ENCODE results near the gene HOXB2. TPM values are rescaled to one million over a fixed set of nuclear protein-coding genes. Genes with fewer than 3 reads are reported as not detected.

HOXB2 gene
- total and polyA plus RNA-seq, 2 donors = 3.1 to 18.6 TPM

DNA sequence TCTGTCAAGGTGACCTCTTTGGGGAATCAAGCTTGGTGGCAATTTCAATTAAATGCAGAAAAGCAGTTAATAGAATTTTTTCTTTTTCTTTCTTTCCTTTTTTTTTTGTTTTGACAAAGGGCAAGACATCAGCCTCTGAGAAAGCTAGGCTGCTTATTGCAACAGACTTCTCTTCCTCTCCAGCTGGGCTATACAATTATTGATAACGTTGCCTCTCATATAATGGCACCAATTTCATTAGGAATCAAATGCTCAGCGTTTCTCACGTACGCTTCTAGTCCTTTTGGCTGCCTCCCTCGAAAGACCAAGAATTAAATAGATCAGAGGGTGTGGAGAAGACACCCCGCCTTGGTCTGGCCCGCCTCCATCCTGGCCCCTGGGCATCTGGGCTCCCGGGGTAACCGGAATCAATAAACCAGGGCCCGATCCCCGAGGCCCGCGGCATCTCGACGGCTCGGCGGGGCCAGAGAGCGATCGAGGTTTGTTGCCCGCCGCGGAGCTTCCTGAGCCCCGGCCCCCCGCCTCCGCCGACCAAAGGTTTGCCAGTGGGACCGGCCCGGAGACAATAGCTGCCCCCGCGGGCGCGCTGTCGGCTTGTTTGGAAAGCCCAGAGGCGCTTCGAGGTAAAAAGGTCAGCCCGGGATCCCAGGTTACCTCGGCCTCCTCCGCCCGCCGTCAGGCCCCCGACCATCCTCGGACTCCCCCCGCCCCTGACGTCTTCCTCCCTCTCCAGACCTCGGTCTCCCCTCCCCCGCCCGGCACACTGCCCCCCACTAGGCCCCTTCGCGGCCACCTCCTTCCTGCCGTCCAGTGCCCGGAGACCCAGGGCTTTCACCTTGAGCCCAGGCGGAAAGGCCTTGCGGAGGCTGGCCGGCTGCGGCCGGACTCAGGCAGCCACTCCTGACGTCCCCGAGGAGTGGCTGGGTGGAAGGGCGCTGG, 18.0 kb downstream of the HOXB2 start:
- Histone ChIP-seq H3K4me3 (ENCODE audit: low read depth, low read length) (no peak overlapping the region), H3K27ac (ENCODE audit: low read depth) (no peak overlapping the region), H3K4me1 (ENCODE audit: insufficient read depth) (no peaks in the 10 kb centered on the region), H3K36me3 (ENCODE audit: insufficient read depth) (no peaks in the 10 kb centered on the region)
- DNase-seq (ENCODE audit: extremely low spot score) = no peak
- 23% methylated on average over 59 of the region's 59 CpGs for WGBS

DNA sequence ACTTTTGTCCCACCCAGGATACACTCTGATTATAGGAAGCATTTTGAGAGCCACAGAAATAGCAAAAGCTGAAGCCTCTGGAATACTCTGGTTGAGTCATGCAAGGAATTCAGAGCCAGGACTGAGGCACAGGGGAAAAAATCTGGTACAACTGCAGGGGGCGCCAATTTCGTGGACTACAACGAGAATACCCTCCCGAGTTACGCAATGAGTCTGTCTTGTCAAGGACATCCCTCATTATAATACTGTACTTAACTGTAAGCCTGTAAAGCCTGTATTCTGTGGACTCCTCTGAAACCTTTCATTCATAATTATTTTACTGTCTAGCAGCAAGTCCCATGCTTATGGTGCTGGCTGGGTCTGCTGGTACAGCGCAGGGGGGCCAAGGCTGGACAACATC, 21.9 kb downstream of the HOXB2 start:
- Histone ChIP-seq H3K27ac (ENCODE audit: low read depth) (no peak overlapping the region), H3K36me3 (ENCODE audit: insufficient read depth) (no peaks in the 10 kb centered on the region), H3K4me3 (ENCODE audit: low read depth, low read length) (no peak overlapping the region), H3K4me1 (ENCODE audit: insufficient read depth) (no peaks in the 10 kb centered on the region)
- no peak for DNase-seq (ENCODE audit: extremely low spot score)
- 72% methylated on average over 6 of the region's 6 CpGs for WGBS

DNA sequence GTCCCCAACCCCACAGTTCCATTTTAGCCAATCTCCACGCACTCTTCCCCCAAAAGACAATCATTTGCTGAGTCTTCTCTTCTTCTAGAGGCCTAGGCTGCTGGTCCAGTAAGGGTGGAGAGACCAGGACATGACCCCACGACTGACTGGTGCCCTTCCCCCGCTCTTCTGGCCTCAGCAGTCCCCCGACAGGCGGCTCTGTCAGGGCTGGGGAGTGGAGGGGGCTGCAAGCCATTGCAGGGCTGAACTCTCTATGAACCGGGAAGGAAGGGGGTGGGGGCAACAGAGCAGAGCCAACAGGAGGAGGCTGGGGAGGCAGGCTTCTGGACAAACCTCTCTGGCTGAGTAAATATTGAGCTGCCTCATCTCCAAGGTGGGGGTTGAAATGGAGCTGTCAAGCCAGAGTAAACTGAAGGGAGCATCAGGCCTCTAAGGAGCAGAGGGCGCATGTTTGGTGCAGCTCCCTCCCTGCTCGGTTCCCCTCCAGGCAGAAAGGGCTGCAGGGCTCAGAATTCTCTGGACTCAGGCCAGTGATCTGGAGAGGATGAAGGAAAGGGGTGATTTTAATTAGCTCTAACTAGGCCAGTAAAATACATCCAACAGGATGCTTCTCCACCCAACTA, 22.8 kb downstream of the HOXB2 start:
- DNase-seq (ENCODE audit: extremely low spot score) = no peak
- Histone ChIP-seq H3K27ac (ENCODE audit: low read depth) (no peak overlapping the region), H3K4me3 (ENCODE audit: low read depth, low read length) (no peak overlapping the region), H3K36me3 (ENCODE audit: insufficient read depth) (no peaks in the 10 kb centered on the region), H3K4me1 (ENCODE audit: insufficient read depth) (no peaks in the 10 kb centered on the region)
- WGBS = 31% methylated on average over 8 of the region's 8 CpGs

DNA sequence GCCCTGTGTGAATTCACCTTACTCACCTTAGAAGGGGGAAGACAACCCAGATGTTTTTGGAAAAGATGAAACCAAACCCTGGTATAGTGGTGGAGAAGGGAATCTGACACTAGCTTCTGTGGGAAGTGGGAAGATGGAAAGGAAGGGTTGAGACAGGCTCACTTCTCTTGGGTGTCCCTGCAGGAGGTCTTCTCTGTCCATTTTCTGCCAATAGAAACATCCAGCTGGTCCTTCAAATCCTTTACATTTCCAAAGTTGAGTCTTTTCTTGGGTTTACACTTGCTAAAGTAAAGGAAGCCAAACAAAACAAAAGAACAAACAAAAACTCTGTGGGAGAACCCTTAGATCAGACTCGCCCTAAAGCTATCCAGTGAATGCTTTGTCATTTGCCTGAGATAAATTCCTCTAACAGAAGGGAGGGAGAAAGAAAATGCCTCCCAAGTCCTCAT, 24.3 kb downstream of the HOXB2 start:
- Histone ChIP-seq H3K4me3 (ENCODE audit: low read depth, low read length) (no peak overlapping the region), H3K27ac (ENCODE audit: low read depth) (no peak overlapping the region), H3K36me3 (ENCODE audit: insufficient read depth) (no peaks in the 10 kb centered on the region), H3K4me1 (ENCODE audit: insufficient read depth) (no peaks in the 10 kb centered on the region)
- no peak for DNase-seq (ENCODE audit: extremely low spot score)
- 72% methylated on average over 1 of the region's 1 CpG for WGBS

DNA sequence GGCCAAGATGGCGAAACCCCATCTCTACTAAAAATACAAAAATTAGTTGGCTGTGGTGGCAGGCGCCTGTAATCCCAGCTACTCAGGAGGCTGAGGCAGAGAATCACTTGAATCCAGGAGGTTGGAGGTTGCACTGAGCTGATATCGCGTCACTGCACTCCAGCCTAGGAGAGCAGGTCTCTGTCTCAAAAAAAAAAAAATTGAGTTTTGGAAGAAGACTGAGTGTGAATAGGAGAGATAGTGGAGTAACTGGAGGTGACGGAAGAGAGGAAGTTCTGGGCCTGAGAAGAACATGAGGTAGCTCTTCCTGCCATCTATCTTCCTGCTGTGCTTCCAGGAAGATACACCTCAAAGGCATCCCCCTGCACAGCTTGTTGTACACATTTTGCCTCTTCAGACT, 25.5 kb downstream of the HOXB2 start:
- WGBS = 88% methylated on average over 5 of the region's 5 CpGs
- Histone ChIP-seq H3K36me3 (ENCODE audit: insufficient read depth) (no peaks in the 10 kb centered on the region), H3K27ac (ENCODE audit: low read depth) (no peak overlapping the region), H3K4me1 (ENCODE audit: insufficient read depth) (no peaks in the 10 kb centered on the region), H3K4me3 (ENCODE audit: low read depth, low read length) (no peak overlapping the region)
- DNase-seq (ENCODE audit: extremely low spot score) = no peak

DNA sequence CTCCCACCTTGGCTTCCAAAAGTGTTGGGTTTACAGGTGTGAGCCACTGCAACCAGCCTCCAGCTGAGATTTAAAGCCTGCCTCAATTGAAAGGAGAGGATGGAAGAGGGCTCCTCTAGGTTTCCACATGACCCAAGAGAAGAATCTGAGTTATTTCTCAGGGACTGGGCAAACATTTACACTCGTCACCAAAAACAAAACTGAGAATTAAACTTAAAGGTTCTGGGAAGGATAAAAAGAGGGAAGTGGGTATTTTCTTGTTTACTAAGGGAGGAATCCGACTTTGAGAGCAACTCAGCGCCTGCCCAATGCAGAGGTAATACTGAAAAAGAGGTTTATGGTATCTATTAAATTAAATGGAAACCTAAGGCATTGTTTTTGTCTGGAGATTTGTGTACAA, 27.4 kb downstream of the HOXB2 start:
- no peaks in the 10 kb centered on the region for H3K36me3 ChIP-seq (ENCODE audit: insufficient read depth)
- H3K4me3 ChIP-seq (ENCODE audit: low read depth, low read length) = no peak overlapping the region
- WGBS = 30% methylated on average over 3 of the region's 3 CpGs
- no peak overlapping the region for H3K27ac ChIP-seq (ENCODE audit: low read depth)
- no peaks in the 10 kb centered on the region for H3K4me1 ChIP-seq (ENCODE audit: insufficient read depth)
- no peak for DNase-seq (ENCODE audit: extremely low spot score)

DNA sequence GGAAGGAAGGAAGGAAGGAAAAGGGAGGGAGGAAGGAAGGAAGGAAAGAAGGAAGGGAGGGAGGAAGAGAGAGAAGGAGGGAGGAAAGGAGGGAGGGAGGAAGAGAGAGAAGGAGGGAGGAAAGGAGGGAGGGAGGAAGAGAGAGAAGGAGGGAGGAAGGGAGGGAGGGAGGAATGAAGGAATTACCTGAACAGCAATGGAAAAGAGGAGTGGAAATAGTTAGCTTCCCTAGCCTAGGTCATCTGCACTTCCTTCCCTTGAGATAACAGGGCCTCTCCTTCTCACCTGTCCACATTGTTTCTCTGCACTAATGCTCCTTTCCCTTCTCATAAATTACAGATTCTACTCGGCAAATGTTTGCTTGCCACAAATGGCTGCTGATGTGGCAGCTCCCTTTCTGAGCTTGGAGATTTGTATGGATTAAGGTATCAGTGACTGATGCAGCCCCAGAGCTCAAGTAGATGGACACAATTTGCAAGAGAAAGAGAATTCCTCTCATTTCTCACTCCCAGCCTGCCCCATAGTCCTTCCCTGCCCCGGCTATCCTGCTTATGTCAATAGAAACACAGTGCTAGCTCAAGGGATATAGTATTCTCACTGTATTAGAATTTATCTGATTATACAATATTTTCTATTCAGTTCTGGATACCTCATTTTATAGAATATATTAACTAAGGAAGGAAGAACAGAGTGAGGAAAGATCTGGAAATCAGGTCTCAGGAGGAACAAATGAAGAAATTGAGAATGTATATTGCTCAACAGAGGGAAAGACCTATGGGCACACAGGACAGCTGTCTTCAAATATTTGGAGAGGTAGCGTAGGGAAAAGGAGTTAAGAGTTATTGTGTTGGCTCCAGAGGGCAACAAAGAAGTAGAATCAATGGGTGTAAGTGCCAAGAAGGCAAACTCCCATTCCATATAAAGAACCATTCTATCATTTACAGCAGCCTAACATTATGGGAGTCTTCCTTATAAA, 28.7 kb downstream of the HOXB2 start:
- Histone ChIP-seq H3K36me3 (ENCODE audit: insufficient read depth) (no peaks in the 10 kb centered on the region), H3K27ac (ENCODE audit: low read depth) (no peak overlapping the region), H3K4me3 (ENCODE audit: low read depth, low read length) (no peak overlapping the region), H3K4me1 (ENCODE audit: insufficient read depth) (no peaks in the 10 kb centered on the region)
- no peak for DNase-seq (ENCODE audit: extremely low spot score)
- WGBS = 49% methylated on average over 3 of the region's 3 CpGs

DNA sequence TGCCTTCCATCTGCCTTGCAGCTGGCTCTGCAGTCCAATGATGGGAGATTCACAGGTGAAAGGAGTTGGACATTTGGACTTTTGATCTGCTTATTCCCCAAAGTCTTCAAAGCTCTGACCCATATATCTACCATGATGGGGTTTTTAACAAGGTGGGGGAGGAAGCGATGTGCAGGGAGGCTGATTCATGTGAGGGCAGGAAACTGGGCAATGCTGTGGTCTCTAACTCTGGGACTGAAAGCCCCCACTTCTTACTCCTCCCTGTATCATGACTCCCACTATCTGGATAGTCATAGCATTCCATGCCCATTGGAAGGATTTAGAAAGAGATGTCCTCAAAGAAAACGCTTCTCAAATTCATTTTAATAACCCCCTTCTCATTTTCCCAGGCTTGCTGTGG, 30.4 kb downstream of the HOXB2 start:
- WGBS = 79% methylated on average over 2 of the region's 2 CpGs

DNA sequence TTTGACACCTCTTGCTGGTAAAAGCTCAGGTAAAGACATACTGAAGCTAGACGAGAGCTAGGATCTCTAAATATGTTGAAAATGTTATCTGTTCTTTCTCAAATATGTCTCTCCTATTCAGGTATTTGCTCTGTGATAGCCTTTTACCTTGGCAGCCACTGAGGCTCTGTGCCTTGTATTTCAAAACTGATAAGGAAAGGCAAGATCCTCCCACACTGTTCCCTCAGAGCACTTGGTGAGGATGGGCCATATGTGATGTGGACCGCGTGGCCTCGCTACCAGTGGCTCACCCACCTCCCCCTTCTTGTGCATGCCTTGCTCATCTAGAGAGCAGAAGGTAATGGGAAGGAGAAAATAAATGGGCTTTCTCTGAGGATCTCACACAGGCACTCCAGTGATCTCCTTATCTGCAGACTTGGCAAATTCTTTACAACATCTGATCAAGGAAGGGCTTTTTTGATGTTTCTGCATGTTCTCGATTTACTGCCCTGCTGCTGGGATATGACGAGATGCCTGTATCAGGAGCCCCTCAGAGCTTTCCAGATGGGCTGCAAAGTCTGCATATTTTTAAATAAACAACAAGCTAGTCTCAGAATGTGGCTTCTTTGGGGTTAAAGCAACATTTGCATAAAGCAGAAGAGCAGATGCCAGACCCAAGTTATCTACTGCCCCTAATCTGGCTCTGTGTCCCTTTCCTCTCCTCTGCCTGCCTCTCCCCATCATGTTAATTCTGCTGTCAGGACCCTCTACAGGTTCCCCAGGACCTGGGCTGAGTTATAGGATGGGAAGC, 31.0 kb downstream of the HOXB2 start:
- DNase-seq (ENCODE audit: extremely low spot score) = no peak
- no peaks in the 10 kb centered on the region for H3K4me1 ChIP-seq (ENCODE audit: insufficient read depth)
- H3K27ac ChIP-seq (ENCODE audit: low read depth) = no peak overlapping the region
- H3K36me3 ChIP-seq (ENCODE audit: insufficient read depth) = no peaks in the 10 kb centered on the region
- 41% methylated on average over 6 of the region's 6 CpGs for WGBS
- H3K4me3 ChIP-seq (ENCODE audit: low read depth, low read length) = no peak overlapping the region

More for the DNA sequence above, 30.4 kb downstream of the HOXB2 start:
- H3K4me3 ChIP-seq (ENCODE audit: low read depth, low read length) = no peak overlapping the region
- no peak for DNase-seq (ENCODE audit: extremely low spot score)
- H3K36me3 ChIP-seq (ENCODE audit: insufficient read depth) = no peaks in the 10 kb centered on the region
- no peak overlapping the region for H3K27ac ChIP-seq (ENCODE audit: low read depth)
- no peaks in the 10 kb centered on the region for H3K4me1 ChIP-seq (ENCODE audit: insufficient read depth)

DNA sequence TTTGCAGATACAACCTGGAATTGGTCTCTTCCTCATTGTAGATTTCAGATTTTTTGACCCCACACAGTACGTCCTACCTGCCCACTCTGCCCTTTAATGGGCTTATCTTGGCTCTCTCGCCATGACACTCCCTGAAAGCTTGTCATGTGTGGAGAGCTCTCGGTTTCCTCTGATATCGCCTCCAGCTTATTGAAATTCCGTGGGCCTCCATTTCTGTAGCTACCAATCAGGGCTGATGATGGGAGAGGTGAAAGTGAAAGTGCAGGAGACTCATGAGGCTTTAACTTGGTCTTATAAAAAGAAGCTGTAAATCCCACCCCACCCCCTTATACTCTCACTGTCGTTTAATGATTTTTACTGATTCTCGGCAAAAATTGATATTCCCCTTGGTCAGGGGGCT, 31.8 kb downstream of the HOXB2 start:
- Histone ChIP-seq H3K4me3 (ENCODE audit: low read depth, low read length) (no peak overlapping the region), H3K27ac (ENCODE audit: low read depth) (no peak overlapping the region), H3K4me1 (ENCODE audit: insufficient read depth) (no peaks in the 10 kb centered on the region), H3K36me3 (ENCODE audit: insufficient read depth) (no peaks in the 10 kb centered on the region)
- WGBS = 46% methylated on average over 7 of the region's 7 CpGs
- DNase-seq (ENCODE audit: extremely low spot score) = no peak

DNA sequence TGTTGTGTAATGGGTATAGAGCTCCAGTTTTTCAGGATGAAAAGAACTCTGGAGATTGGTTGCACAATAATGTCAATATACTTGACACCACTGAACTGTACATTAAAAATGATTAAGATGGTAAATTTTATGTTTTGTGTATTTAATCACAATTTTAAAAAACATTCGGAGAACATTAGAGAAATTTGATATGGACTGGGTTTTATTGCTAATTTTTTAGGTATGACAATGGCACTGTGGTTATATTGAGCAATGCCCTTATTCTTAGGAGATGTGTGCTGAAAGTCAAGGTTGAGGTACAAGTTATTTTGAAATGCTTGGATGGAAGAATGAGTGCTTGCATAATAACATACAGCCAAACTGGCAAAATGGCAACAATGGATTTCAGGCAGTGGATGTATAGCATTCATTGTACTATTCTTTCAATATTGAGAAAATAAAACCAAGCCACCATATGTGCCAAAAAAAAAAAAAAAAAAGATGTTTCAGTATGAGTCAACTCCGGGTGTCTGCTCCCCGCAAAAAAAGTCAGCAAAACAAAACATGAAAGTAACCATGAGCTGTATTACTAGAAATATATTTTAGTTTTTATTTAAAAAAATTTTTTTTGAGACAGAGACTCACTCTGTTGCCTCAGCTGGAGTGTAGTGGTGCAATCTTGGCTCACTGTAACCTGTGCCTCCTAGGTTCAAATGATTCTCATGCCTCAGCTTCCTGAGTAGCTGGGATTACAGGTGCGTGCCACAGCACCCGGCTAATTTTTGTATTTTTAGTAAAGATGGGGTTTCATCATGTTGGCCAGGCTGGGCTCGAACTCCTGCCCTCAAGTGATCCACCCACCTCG, 33.9 kb downstream of the HOXB2 start:
- Histone ChIP-seq H3K27ac (ENCODE audit: low read depth) (no peak overlapping the region), H3K4me1 (ENCODE audit: insufficient read depth) (no peaks in the 10 kb centered on the region), H3K4me3 (ENCODE audit: low read depth, low read length) (no peak overlapping the region), H3K36me3 (ENCODE audit: insufficient read depth) (no peaks in the 10 kb centered on the region)
- 80% methylated on average over 7 of the region's 7 CpGs for WGBS
- DNase-seq (ENCODE audit: extremely low spot score) = no peak

DNA sequence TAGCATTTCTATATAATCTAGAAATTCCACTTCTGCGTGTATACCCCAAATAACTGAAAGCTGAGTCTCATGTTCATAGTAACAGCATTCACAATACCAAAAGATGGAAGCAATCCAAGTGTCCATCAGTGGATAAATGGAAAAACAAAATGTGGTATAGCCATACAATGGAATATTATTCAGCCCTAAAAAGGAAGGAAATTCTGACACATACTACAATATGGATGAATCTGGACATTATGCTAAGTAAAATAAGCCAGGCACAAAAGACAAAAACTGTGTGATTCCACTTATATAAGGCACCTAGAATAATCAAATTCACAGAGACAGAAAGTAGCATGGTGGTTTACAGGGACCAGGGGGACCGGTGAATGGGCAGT, 34.5 kb downstream of the HOXB2 start:
- no peak overlapping the region for H3K27ac ChIP-seq (ENCODE audit: low read depth)
- WGBS = 92% methylated on average over 2 of the region's 2 CpGs
- no peak overlapping the region for H3K4me3 ChIP-seq (ENCODE audit: low read depth, low read length)
- DNase-seq (ENCODE audit: extremely low spot score) = no peak
- no peaks in the 10 kb centered on the region for H3K36me3 ChIP-seq (ENCODE audit: insufficient read depth)
- no peaks in the 10 kb centered on the region for H3K4me1 ChIP-seq (ENCODE audit: insufficient read depth)
